ENCODE measurements around the gene ZDHHC12. TPM values are rescaled to one million over a fixed set of nuclear protein-coding genes. Genes with fewer than 3 reads are reported as not detected.

ZDHHC12 gene
- total and polyA plus RNA-seq, 3 donors from 2014 or later, result 36.4 to 57.5 (median 39.3) TPM

DNA sequence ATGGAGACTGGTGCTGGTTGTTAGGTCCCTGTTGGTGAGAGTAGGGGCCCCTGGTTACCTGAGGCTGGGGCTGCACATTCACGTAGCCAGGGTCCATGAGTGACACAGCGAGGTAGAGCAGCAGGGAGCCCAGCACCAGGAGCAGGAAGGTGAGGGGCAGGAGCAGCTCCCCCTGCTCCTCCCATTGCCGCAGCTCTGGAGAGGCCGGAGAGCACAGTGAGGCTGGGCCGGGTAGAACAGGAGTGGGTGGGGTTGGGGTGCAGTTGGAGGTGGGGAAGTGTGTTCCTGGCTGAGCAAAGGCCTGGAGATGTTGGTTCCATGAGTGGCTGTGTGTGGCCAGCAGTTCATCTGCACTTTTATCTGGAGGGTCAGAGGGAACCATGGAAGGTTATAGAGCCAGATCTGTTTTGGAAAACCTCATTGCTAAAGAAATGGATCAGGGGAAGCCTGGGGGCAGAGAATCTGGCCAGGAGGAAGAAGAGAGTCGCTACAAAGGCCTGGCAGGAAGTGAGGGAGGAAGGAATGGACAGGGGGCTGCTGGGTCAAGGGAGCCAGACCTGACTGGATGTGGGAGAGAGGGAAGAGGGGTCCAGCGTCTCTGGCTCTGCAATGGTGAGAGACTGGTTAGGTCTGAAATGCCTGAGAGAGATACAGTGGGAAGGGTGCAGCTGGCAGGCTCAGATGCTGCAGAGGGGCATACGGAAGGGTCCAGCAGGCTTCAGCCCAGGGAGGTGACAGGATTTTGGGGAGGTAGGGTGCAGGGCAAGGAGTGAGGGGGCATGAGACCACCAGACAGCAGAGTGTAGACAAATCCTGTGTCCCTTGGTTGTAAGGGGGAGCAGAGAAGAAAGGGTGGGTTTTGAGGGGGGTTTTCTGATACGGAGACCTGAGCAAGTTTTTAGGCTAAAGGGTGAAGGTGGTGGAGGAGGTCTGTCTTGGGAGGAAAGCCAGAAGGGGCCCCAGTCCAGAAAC is 1.3 kb downstream of the ZDHHC12 start:
- H3K27ac ChIP-seq, result no peak overlapping the region
- intact Hi-C loops (cut with DNase I; ENCODE audit: low total_unique reads), result no loop called here
- WGBS, 2 donors, result 60 to 64% methylated on average over 9 of the region's 9 CpGs
- H3K36me3 ChIP-seq (ENCODE audit: low read depth, missing control alignments), result no peaks in the 10 kb centered on the region
- H3K27me3 ChIP-seq, result no peaks in the 10 kb centered on the region
- no peaks in the 10 kb centered on the region for H3K9me3 ChIP-seq
- peaks cover 8% of the 10 kb centered on the region for H3K4me1 ChIP-seq
- H3K4me3 ChIP-seq, result no peak overlapping the region
- DNase-seq, result no peak
- TF ChIP-seq CTCF (IDR thresholded peaks at IDR 0.05) (no peak), POLR2A (IDR thresholded peaks at IDR 0.05) (no peak)

DNA sequence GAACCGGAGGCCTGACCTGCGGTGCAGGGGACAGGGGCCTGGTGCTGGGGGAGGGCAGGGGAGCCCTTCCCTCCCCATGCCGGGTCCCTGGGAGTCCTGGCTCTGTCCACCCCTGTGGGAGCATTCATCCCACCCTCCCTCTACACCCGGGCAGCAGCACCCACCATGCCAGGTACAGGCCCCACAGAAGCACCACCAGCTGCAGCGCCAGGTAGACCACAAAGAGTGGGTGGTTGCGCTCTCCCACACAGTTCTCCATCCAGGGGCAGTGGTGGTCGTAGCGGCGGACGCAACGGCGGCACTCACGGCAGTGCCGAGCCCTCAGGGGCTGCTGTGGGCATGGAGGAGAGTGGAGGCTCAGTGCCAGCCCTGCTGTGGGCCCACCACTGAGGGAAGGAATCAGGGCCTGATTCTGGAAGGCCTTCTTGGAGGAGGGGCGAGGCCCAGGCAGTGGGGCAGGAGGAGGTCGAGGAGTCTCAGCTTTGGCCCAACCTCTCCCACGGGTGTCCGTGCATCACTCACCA is 2.4 kb downstream of the ZDHHC12 start:
- intact Hi-C loops (cut with DNase I; ENCODE audit: low total_unique reads), result no loop called here

GRCh38 chr9:128720841-128721486 is 3.0 kb downstream of the ZDHHC12 start:
- H3K36me3 ChIP-seq (ENCODE audit: low read depth, missing control alignments), result no peaks in the 10 kb centered on the region
- DNase-seq, result no peak
- H3K9me3 ChIP-seq, result no peaks in the 10 kb centered on the region
- H3K4me3 ChIP-seq, result no peak overlapping the region
- H3K27me3 ChIP-seq, result no peaks in the 10 kb centered on the region
- H3K27ac ChIP-seq, result no peak overlapping the region
- peaks cover 8% of the 10 kb centered on the region for H3K4me1 ChIP-seq
- no peak for TF ChIP-seq POLR2A (IDR thresholded peaks at IDR 0.05)
- no peak for TF ChIP-seq CTCF (IDR thresholded peaks at IDR 0.05)
- 89 to 92% methylated on average over 19 to 22 of the region's 22 CpGs for WGBS, 2 donors
- intact Hi-C loops (cut with DNase I; ENCODE audit: low total_unique reads), result no loop called here

More for the DNA sequence above, 2.4 kb downstream of the ZDHHC12 start:
- H3K4me1 ChIP-seq, result peaks cover 8% of the 10 kb centered on the region
- TF ChIP-seq CTCF (IDR thresholded peaks at IDR 0.05) (no peak), POLR2A (IDR thresholded peaks at IDR 0.05) (no peak)
- H3K27me3 ChIP-seq, result no peaks in the 10 kb centered on the region
- H3K9me3 ChIP-seq, result no peaks in the 10 kb centered on the region
- 88 to 92% methylated on average over 5 to 18 of the region's 18 CpGs for WGBS, 2 donors
- H3K27ac ChIP-seq, result no peak overlapping the region
- H3K4me3 ChIP-seq, result no peak overlapping the region
- DNase-seq, result no peak
- no peaks in the 10 kb centered on the region for H3K36me3 ChIP-seq (ENCODE audit: low read depth, missing control alignments)

- Histone ChIP-seq H3K9me3 (no peaks in the 10 kb centered on the region), H3K27me3 (no peaks in the 10 kb centered on the region), H3K4me1 (peaks cover 7% of the 10 kb centered on the region), H3K27ac (no peak overlapping the region), H3K36me3 (ENCODE audit: low read depth, missing control alignments) (no peaks in the 10 kb centered on the region), H3K4me3 (no peak overlapping the region)
- 89 to 96% methylated on average over 14 to 30 of the region's 30 CpGs for WGBS, 2 donors
- no peak for DNase-seq
- TF ChIP-seq POLR2A (IDR thresholded peaks at IDR 0.05), result no peak
- no peak for TF ChIP-seq CTCF (IDR thresholded peaks at IDR 0.05)
- intact Hi-C loops (cut with DNase I; ENCODE audit: low total_unique reads), result no loop called here
Measured at GRCh38 chr9:128719919-128720605, 3.9 kb downstream of the ZDHHC12 start.

Measured in testis (tissue), 3 donors.